ENCODE data around the gene GAL3ST2.
"Not testable (repeated sequence)": the region's sequence is repeated elsewhere in the genome, so short reads cannot be mapped to it uniquely, and the experiment has no call there.

Gene GAL3ST2

DNA sequence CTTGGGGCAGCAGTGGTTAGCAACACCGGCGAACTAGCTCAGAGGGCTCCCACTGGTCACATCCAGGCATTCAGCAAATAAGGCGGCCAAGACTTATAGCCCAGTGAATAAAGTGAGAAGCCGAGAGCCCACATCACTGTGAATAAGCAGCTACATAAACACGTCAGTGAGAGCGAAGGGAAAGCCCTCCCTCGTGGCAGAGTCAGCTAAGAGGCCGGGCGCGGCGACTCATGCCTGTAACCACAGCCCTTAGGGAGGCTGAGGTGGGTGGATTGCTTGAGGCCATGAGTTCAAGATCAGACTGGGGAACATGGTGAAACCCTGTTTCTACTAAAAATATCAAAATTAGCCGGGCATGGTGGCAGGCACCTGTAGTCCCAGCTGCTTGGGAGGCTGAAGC lies 37.0 kb upstream of the GAL3ST2 start:
- Histone ChIP-seq H3K4me1 (ENCODE audit: control extremely low read depth in 1 of 4, control insufficient read depth in 4 of 4, insufficient read depth in 4 of 4, low read length in 3 of 4) (peaks cover 0 to 41% (median 29%) of the 10 kb centered on the region in 4 experiments), H3K4me3 (ENCODE audit: control insufficient read depth in 1 of 7, extremely low read depth in 1 of 7, insufficient read depth in 4 of 7, low read depth in 2 of 7, low read length in 6 of 7) (no peak overlapping the region), H3K27ac (ENCODE audit: insufficient read depth in 1 of 2, low read depth in 1 of 2, low read length in 2 of 2, poor library complexity in 1 of 2, severe bottlenecking in 2 of 2) (no peak overlapping the region), H3K9me3 (ENCODE audit: control extremely low read depth in 1 of 5, control insufficient read depth in 4 of 5, insufficient read depth in 2 of 5, low read depth in 1 of 5, low read length in 4 of 5) (peaks cover 0 to 1% (median 0%) of the 10 kb centered on the region in 5 experiments), H3K36me3 (ENCODE audit: control insufficient read depth in 4 of 4, insufficient read depth in 4 of 4, low read length in 3 of 4) (peaks cover 0 to 27% (median 12%) of the 10 kb centered on the region in 4 experiments), H3K27me3 (replicated peaks in 2 of 5; ENCODE audit: control insufficient read depth in 4 of 5, insufficient read depth in 5 of 5, low read length in 4 of 5) (no peaks in the 10 kb centered on the region)
- 94% methylated on average over 12 of the region's 12 CpGs for WGBS (ENCODE audit: insufficient coverage)
- ChIA-PET POLR2A (interaction anchor here (1.0 kb wide), 1 partner anchor 45 kb away, joined by 5 read pairs; no protein-coding TSS in a partner anchor), CTCF (interaction anchor here (0.8 to 3.2 kb wide), 6 partner anchors 11 to 139 kb away, joined by 3 to 11 read pairs (median 3); no protein-coding TSS in a partner anchor)
- DNase-seq: peak in 2 of 3 donors; percentile 55 to 59

DNA sequence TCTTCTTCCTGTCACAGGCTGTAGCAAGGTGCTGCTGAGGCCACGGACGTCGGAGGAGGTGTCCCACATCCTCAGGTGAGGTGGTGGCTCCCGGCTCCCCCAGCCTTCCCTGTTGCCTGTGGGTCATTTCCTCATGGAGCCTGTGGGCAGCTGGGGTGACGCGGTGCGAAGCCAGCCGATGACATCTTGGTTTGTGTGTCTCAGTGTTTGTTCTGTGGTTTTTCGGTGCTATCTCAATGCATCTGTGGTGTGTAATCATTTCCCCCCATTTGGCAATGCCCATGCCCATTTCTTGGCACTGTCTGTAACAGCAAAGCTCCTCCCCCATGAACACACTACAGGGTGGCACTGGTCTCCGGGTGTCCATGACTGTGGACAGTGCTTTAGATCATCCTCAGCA lies 35.6 kb upstream of the GAL3ST2 start:
- peak; percentile 61 to 87 (median 86) for DNase-seq
- Histone ChIP-seq H3K4me1 (ENCODE audit: control extremely low read depth in 1 of 4, control insufficient read depth in 4 of 4, insufficient read depth in 4 of 4, low read length in 3 of 4) (peaks cover 0 to 28% (median 18%) of the 10 kb centered on the region in 4 experiments), H3K27me3 (replicated peaks in 2 of 5; ENCODE audit: control insufficient read depth in 4 of 5, insufficient read depth in 5 of 5, low read length in 4 of 5) (no peaks in the 10 kb centered on the region), H3K27ac (ENCODE audit: insufficient read depth in 1 of 2, low read depth in 1 of 2, low read length in 2 of 2, poor library complexity in 1 of 2, severe bottlenecking in 2 of 2) (no peak overlapping the region), H3K9me3 (ENCODE audit: control extremely low read depth in 1 of 5, control insufficient read depth in 4 of 5, insufficient read depth in 2 of 5, low read depth in 1 of 5, low read length in 4 of 5) (peaks cover 0 to 9% (median 6%) of the 10 kb centered on the region in 5 experiments), H3K36me3 (ENCODE audit: control insufficient read depth in 4 of 4, insufficient read depth in 4 of 4, low read length in 3 of 4) (peaks cover 7 to 41% (median 25%) of the 10 kb centered on the region in 4 experiments), H3K4me3 (ENCODE audit: control insufficient read depth in 1 of 7, extremely low read depth in 1 of 7, insufficient read depth in 4 of 7, low read depth in 2 of 7, low read length in 6 of 7) (peak overlapping the region in 1 of 7 experiments; percentile 42)
- 23% methylated on average over 7 of the region's 10 CpGs for WGBS (ENCODE audit: insufficient coverage)
- CTCF ChIA-PET: interaction anchor here (1.0 to 3.2 kb wide), 4 partner anchors 10 to 138 kb away, joined by 3 to 11 read pairs (median 4); partner anchors contain the start of gene ING5
- POLR2A ChIA-PET: interaction anchor here (0.6 kb wide), 1 partner anchor 35 kb away, joined by 4 read pairs; no protein-coding TSS in a partner anchor

DNA sequence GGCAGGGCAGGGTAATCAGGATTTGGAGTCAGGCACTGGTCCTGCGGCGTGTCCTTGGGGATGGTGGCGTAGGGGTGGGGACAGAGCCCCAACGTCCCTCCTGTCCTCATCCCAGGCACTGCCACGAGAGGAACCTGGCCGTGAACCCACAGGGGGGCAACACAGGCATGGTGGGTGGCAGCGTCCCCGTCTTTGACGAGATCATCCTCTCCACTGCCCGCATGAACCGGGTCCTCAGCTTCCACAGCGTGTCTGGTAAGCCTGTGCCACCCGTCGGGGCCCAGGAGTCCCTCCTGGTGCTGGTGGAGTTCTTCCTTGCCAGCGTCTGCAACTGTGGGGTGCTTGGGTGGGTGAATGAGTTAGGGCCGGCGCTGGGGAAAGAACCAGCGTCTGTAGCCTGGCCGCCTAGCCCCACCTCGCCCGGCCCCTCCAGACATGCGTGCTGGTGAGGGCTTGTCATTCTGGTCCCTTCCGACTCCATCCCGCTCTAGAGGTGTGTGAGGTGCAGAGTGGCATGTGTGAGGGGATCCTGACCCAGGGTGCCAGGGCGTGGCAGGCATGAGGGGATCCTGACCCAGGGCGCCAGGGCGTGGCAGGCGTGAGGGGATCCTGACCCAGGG lies 34.2 kb upstream of the GAL3ST2 start:
- POLR2A ChIA-PET: no interaction called here
- peaks cover 0 to 28% (median 18%) of the 10 kb centered on the region in 4 experiments for H3K4me1 ChIP-seq (ENCODE audit: control extremely low read depth in 1 of 4, control insufficient read depth in 4 of 4, insufficient read depth in 4 of 4, low read length in 3 of 4)
- H3K4me3 ChIP-seq (ENCODE audit: control insufficient read depth in 1 of 7, extremely low read depth in 1 of 7, insufficient read depth in 4 of 7, low read depth in 2 of 7, low read length in 6 of 7): no peak overlapping the region
- WGBS (ENCODE audit: insufficient coverage): 98% methylated on average over 19 of the region's 28 CpGs
- H3K27ac ChIP-seq (ENCODE audit: insufficient read depth in 1 of 2, low read depth in 1 of 2, low read length in 2 of 2, poor library complexity in 1 of 2, severe bottlenecking in 2 of 2): no peak overlapping the region
- CTCF ChIA-PET: no interaction called here
- no peaks in the 10 kb centered on the region for H3K27me3 ChIP-seq (replicated peaks in 2 of 5; ENCODE audit: control insufficient read depth in 4 of 5, insufficient read depth in 5 of 5, low read length in 4 of 5)
- no peak for DNase-seq
- peaks cover 0 to 13% (median 7%) of the 10 kb centered on the region in 5 experiments for H3K9me3 ChIP-seq (ENCODE audit: control extremely low read depth in 1 of 5, control insufficient read depth in 4 of 5, insufficient read depth in 2 of 5, low read depth in 1 of 5, low read length in 4 of 5)
- H3K36me3 ChIP-seq (ENCODE audit: control insufficient read depth in 4 of 4, insufficient read depth in 4 of 4, low read length in 3 of 4): peaks cover 8 to 47% (median 31%) of the 10 kb centered on the region in 4 experiments

DNA sequence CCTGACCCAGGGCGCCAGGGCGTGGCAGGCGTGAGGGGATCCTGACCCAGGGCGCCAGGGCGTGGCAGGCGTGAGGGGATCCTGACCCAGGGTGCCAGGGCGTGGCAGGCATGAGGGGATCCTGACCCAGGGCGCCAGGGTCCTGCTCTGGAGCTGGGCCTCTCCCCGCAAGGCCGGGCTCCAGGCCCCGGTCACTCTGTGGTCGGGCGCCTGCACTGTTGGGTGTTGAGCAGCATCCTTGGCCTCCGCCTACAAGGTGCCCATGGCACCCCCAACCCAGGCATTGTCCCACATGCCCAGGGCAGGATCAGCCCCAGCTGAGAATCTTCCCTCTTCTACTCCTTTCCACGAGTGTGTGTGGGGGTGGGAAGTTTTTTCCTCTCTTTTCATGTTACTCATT lies 33.6 kb upstream of the GAL3ST2 start:
- POLR2A ChIA-PET; DNase-seq; H3K4me3 ChIP-seq (ENCODE audit: control insufficient read depth in 1 of 7, extremely low read depth in 1 of 7, insufficient read depth in 4 of 7, low read depth in 2 of 7, low read length in 6 of 7); CTCF ChIA-PET; H3K27me3 ChIP-seq (replicated peaks in 2 of 5; ENCODE audit: control insufficient read depth in 4 of 5, insufficient read depth in 5 of 5, low read length in 4 of 5); H3K27ac ChIP-seq (ENCODE audit: insufficient read depth in 1 of 2, low read depth in 1 of 2, low read length in 2 of 2, poor library complexity in 1 of 2, severe bottlenecking in 2 of 2): not testable (repeated sequence)
- 80% methylated on average over 6 of the region's 15 CpGs for WGBS (ENCODE audit: insufficient coverage)
- Histone ChIP-seq H3K4me1 (ENCODE audit: control extremely low read depth in 1 of 4, control insufficient read depth in 4 of 4, insufficient read depth in 4 of 4, low read length in 3 of 4) (peaks cover 0 to 26% (median 18%) of the 10 kb centered on the region in 4 experiments), H3K36me3 (ENCODE audit: control insufficient read depth in 4 of 4, insufficient read depth in 4 of 4, low read length in 3 of 4) (peaks cover 8 to 46% (median 36%) of the 10 kb centered on the region in 4 experiments), H3K9me3 (ENCODE audit: control extremely low read depth in 1 of 5, control insufficient read depth in 4 of 5, insufficient read depth in 2 of 5, low read depth in 1 of 5, low read length in 4 of 5) (peaks cover 0 to 13% (median 7%) of the 10 kb centered on the region in 5 experiments)

DNA sequence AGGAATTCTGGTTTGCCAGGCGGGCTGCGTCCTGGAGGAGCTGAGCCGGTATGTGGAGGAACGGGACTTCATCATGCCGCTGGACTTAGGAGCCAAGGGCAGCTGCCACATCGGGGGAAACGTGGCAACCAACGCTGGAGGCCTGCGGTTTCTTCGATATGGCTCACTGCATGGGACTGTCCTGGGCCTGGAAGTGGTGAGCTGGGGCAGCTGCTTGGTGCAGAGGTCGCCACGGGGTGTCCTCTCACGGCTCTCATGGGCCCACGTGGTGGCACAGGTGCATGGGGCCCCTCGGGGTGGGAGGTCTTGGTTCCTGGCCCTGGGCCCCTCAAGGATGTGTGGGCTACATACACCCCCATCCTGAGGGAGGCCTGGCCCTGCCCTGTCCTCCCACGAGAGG lies 33.0 kb upstream of the GAL3ST2 start:
- ChIA-PET CTCF (no interaction called here), POLR2A (no interaction called here)
- Histone ChIP-seq H3K36me3 (ENCODE audit: control insufficient read depth in 4 of 4, insufficient read depth in 4 of 4, low read length in 3 of 4) (peaks cover 8 to 47% (median 36%) of the 10 kb centered on the region in 4 experiments), H3K4me3 (ENCODE audit: control insufficient read depth in 1 of 7, extremely low read depth in 1 of 7, insufficient read depth in 4 of 7, low read depth in 2 of 7, low read length in 6 of 7) (no peak overlapping the region), H3K27me3 (replicated peaks in 2 of 5; ENCODE audit: control insufficient read depth in 4 of 5, insufficient read depth in 5 of 5, low read length in 4 of 5) (no peaks in the 10 kb centered on the region), H3K27ac (ENCODE audit: insufficient read depth in 1 of 2, low read depth in 1 of 2, low read length in 2 of 2, poor library complexity in 1 of 2, severe bottlenecking in 2 of 2) (no peak overlapping the region), H3K4me1 (ENCODE audit: control extremely low read depth in 1 of 4, control insufficient read depth in 4 of 4, insufficient read depth in 4 of 4, low read length in 3 of 4) (peaks cover 0 to 25% (median 16%) of the 10 kb centered on the region in 4 experiments), H3K9me3 (ENCODE audit: control extremely low read depth in 1 of 5, control insufficient read depth in 4 of 5, insufficient read depth in 2 of 5, low read depth in 1 of 5, low read length in 4 of 5) (peaks cover 0 to 13% (median 7%) of the 10 kb centered on the region in 5 experiments)
- WGBS (ENCODE audit: insufficient coverage): 93% methylated on average over 16 of the region's 16 CpGs
- DNase-seq: no peak

DNA sequence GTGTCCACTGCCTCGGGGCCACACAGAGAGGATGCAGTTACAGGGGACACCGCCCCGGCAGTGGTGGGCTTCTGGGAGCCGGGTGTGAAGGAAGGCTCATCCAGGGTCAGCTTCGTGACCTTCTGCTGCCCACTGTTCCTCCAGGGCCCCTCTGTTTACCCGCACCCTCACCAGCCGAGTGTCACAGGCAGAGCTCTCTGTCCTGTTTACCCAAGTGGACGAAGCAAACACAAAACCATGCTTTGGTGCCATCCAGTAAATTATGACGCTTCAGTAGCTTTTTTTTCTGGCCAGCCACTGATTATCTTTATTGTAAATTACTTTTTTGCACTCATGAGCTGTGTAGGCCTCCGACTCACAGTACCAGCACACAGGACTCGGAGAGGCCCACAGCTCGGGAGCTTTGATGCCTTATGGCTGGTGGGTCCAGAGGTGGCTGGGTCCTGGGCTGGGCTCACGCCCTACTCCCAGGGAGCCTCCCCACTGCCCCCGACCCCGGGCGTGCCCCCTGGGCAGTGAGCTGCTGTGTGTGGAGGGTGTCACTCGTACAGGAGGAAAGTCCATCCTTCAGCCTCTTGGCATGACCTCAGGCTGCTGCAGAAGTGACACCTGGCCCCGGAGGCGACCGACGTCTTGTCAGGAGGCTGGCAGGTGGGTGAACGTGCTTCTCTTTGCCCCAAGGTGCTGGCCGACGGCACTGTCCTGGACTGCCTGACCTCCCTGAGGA lies 32.4 kb upstream of the GAL3ST2 start:
- H3K4me1 ChIP-seq (ENCODE audit: control extremely low read depth in 1 of 4, control insufficient read depth in 4 of 4, insufficient read depth in 4 of 4, low read length in 3 of 4): peaks cover 0 to 25% (median 15%) of the 10 kb centered on the region in 4 experiments
- 98% methylated on average over 23 of the region's 24 CpGs for WGBS (ENCODE audit: insufficient coverage)
- no peak overlapping the region for H3K4me3 ChIP-seq (ENCODE audit: control insufficient read depth in 1 of 7, extremely low read depth in 1 of 7, insufficient read depth in 4 of 7, low read depth in 2 of 7, low read length in 6 of 7)
- no peaks in the 10 kb centered on the region for H3K27me3 ChIP-seq (replicated peaks in 2 of 5; ENCODE audit: control insufficient read depth in 4 of 5, insufficient read depth in 5 of 5, low read length in 4 of 5)
- CTCF ChIA-PET: interaction anchor here (1.2 kb wide), 1 partner anchor 10 kb away, joined by 5 read pairs; the partner anchor contains the start of gene D2HGDH
- POLR2A ChIA-PET: no interaction called here
- H3K9me3 ChIP-seq (ENCODE audit: control extremely low read depth in 1 of 5, control insufficient read depth in 4 of 5, insufficient read depth in 2 of 5, low read depth in 1 of 5, low read length in 4 of 5): peaks cover 0 to 13% (median 7%) of the 10 kb centered on the region in 5 experiments
- H3K27ac ChIP-seq (ENCODE audit: insufficient read depth in 1 of 2, low read depth in 1 of 2, low read length in 2 of 2, poor library complexity in 1 of 2, severe bottlenecking in 2 of 2): no peak overlapping the region
- no peak for DNase-seq
- H3K36me3 ChIP-seq (ENCODE audit: control insufficient read depth in 4 of 4, insufficient read depth in 4 of 4, low read length in 3 of 4): peaks cover 8 to 51% (median 39%) of the 10 kb centered on the region in 4 experiments

All from common myeloid progenitor, CD34-positive (primary cell).